Epidermal melanocyte (primary cell): ENCODE data around the gene ATG10.
"Not testable (repeated sequence)": the region's sequence is repeated elsewhere in the genome, so short reads cannot be mapped to it uniquely, and the experiment has no call there.

Experiments used
- DNase-seq: peaks from one replicate; pipeline ENCODE4 v3.0.0; 2011; ENCODE audit warnings: low spot score; ENCODE audit not compliant: insufficient read length

The ATG10 gene

GRCh38 chr5:82119889-82120288, 148.1 kb downstream of the ATG10 start:
- DNase-seq: no peak

GRCh38 chr5:82129723-82130285, 158.0 kb downstream of the ATG10 start:
- no peak for DNase-seq

GRCh38 chr5:82130602-82131001, 158.8 kb downstream of the ATG10 start:
- DNase-seq: no peak

- DNase-seq: no peak
These were observed 165.4 kb downstream of the ATG10 start for GRCh38 chr5:82137205-82137604.

GRCh38 chr5:82139837-82140236, 168.0 kb downstream of the ATG10 start:
- not testable (repeated sequence) for DNase-seq

GRCh38 chr5:82142217-82142841, 170.5 kb downstream of the ATG10 start:
- DNase-seq: no peak

GRCh38 chr5:82142928-82143577, 171.2 kb downstream of the ATG10 start:
- no peak for DNase-seq

- DNase-seq: no peak
These were observed 176.2 kb downstream of the ATG10 start for GRCh38 chr5:82147860-82148573.

- no peak for DNase-seq
These were observed 177.6 kb downstream of the ATG10 start for GRCh38 chr5:82149434-82149833.

- no peak for DNase-seq
These were observed 178.7 kb downstream of the ATG10 start for GRCh38 chr5:82150559-82150958.

GRCh38 chr5:82151204-82151603, 179.4 kb downstream of the ATG10 start:
- DNase-seq: no peak

GRCh38 chr5:82151662-82152061, 179.8 kb downstream of the ATG10 start:
- DNase-seq: no peak

GRCh38 chr5:82152978-82153481, 181.2 kb downstream of the ATG10 start:
- no peak for DNase-seq

GRCh38 chr5:82154776-82155175, 183.0 kb downstream of the ATG10 start:
- no peak for DNase-seq

GRCh38 chr5:82155305-82155704, 183.5 kb downstream of the ATG10 start:
- DNase-seq: no peak

- no peak for DNase-seq
These were observed 185.1 kb downstream of the ATG10 start for GRCh38 chr5:82156874-82157273.

GRCh38 chr5:82158755-82159413, 187.1 kb downstream of the ATG10 start:
- DNase-seq: no peak

- DNase-seq: no peak
These were observed 189.1 kb downstream of the ATG10 start for GRCh38 chr5:82160948-82161347.

- DNase-seq: no peak
These were observed 190.8 kb downstream of the ATG10 start for GRCh38 chr5:82162573-82162972.

GRCh38 chr5:82163452-82164175, 191.8 kb downstream of the ATG10 start:
- DNase-seq: no peak
